ENCODE results near the gene RAP1GAP2. TPM values are rescaled to one million over a fixed set of nuclear protein-coding genes. Genes with fewer than 3 reads are reported as not detected.

The RAP1GAP2 gene
- total and polyA plus RNA-seq, 2 of the 8 experiments (the other 6 are each of a cell fraction or from before 2014, with no cell fraction given) = 24.0 to 63.8 TPM

GRCh38 chr17:2786176-2786881 is 9.9 kb upstream of the RAP1GAP2 start (continued):
- TF ChIP-seq SIN3A (conservative IDR thresholded peaks at IDR 0.05 in 1 of 2, IDR thresholded peaks at IDR 0.05 in 1 of 2; ENCODE audit: low read depth in 1 of 2, low read length in 2 of 2) (peak in 1 of 2 experiments; percentile 74; a peak in 2 of 4 replicates), YY1 (IDR thresholded peaks at IDR 0.05; ENCODE audit: low read depth, low read length) (peak; percentile 96), GABPA (IDR thresholded peaks at IDR 0.05; ENCODE audit: borderline replicate concordance, insufficient read depth, low read length) (peak; percentile 41; the same call in 1 of the 2 replicates)
- TF ChIP-seq, protein P1, sequence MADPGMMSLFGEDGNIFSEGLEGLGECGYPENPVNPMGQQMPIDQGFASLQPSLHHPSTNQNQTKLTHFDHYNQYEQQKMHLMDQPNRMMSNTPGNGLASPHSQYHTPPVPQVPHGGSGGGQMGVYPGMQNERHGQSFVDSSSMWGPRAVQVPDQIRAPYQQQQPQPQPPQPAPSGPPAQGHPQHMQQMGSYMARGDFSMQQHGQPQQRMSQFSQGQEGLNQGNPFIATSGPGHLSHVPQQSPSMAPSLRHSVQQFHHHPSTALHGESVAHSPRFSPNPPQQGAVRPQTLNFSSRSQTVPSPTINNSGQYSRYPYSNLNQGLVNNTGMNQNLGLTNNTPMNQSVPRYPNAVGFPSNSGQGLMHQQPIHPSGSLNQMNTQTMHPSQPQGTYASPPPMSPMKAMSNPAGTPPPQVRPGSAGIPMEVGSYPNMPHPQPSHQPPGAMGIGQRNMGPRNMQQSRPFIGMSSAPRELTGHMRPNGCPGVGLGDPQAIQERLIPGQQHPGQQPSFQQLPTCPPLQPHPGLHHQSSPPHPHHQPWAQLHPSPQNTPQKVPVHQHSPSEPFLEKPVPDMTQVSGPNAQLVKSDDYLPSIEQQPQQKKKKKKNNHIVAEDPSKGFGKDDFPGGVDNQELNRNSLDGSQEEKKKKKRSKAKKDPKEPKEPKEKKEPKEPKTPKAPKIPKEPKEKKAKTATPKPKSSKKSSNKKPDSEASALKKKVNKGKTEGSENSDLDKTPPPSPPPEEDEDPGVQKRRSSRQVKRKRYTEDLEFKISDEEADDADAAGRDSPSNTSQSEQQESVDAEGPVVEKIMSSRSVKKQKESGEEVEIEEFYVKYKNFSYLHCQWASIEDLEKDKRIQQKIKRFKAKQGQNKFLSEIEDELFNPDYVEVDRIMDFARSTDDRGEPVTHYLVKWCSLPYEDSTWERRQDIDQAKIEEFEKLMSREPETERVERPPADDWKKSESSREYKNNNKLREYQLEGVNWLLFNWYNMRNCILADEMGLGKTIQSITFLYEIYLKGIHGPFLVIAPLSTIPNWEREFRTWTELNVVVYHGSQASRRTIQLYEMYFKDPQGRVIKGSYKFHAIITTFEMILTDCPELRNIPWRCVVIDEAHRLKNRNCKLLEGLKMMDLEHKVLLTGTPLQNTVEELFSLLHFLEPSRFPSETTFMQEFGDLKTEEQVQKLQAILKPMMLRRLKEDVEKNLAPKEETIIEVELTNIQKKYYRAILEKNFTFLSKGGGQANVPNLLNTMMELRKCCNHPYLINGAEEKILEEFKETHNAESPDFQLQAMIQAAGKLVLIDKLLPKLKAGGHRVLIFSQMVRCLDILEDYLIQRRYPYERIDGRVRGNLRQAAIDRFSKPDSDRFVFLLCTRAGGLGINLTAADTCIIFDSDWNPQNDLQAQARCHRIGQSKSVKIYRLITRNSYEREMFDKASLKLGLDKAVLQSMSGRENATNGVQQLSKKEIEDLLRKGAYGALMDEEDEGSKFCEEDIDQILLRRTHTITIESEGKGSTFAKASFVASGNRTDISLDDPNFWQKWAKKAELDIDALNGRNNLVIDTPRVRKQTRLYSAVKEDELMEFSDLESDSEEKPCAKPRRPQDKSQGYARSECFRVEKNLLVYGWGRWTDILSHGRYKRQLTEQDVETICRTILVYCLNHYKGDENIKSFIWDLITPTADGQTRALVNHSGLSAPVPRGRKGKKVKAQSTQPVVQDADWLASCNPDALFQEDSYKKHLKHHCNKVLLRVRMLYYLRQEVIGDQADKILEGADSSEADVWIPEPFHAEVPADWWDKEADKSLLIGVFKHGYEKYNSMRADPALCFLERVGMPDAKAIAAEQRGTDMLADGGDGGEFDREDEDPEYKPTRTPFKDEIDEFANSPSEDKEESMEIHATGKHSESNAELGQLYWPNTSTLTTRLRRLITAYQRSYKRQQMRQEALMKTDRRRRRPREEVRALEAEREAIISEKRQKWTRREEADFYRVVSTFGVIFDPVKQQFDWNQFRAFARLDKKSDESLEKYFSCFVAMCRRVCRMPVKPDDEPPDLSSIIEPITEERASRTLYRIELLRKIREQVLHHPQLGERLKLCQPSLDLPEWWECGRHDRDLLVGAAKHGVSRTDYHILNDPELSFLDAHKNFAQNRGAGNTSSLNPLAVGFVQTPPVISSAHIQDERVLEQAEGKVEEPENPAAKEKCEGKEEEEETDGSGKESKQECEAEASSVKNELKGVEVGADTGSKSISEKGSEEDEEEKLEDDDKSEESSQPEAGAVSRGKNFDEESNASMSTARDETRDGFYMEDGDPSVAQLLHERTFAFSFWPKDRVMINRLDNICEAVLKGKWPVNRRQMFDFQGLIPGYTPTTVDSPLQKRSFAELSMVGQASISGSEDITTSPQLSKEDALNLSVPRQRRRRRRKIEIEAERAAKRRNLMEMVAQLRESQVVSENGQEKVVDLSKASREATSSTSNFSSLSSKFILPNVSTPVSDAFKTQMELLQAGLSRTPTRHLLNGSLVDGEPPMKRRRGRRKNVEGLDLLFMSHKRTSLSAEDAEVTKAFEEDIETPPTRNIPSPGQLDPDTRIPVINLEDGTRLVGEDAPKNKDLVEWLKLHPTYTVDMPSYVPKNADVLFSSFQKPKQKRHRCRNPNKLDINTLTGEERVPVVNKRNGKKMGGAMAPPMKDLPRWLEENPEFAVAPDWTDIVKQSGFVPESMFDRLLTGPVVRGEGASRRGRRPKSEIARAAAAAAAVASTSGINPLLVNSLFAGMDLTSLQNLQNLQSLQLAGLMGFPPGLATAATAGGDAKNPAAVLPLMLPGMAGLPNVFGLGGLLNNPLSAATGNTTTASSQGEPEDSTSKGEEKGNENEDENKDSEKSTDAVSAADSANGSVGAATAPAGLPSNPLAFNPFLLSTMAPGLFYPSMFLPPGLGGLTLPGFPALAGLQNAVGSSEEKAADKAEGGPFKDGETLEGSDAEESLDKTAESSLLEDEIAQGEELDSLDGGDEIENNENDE (IDR thresholded peaks at IDR 0.05; ENCODE audit: insufficient replicate concordance, low read length) = no peak
